Retinal pigment epithelial cell (primary cell): ENCODE data around the gene FAM107B.

ENCODE experiments used
- DNase-seq: peaks from one replicate; pipeline ENCODE4 v3.0.0-alpha.2; 2010; ENCODE audit warnings: low read depth
- H3K4me3 ChIP-seq: 2 replicates; pipeline ENCODE4 v1.5.1; 2011; ENCODE audit warnings: mild to moderate bottlenecking, low read length, control low read depth, moderate library complexity
- CTCF ChIP-seq: conservative IDR thresholded peaks from 2 replicates; pipeline ENCODE4 v1.5.1; 2011; ENCODE audit warnings: low read depth, low read length, control low read depth, inconsistent platforms

FAM107B gene

GRCh38 chr10:14474656-14475055 is 300.0 kb downstream of the FAM107B start:
- H3K4me3 ChIP-seq = no peak overlapping the region
- no peak for TF ChIP-seq CTCF
- DNase-seq = no peak

GRCh38 chr10:14470920-14471319 is 303.8 kb downstream of the FAM107B start:
- DNase-seq = no peak
- TF ChIP-seq CTCF = no peak
- no peak overlapping the region for H3K4me3 ChIP-seq

GRCh38 chr10:14468726-14469125 is 306.0 kb downstream of the FAM107B start:
- H3K4me3 ChIP-seq = no peak overlapping the region
- DNase-seq = no peak
- no peak for TF ChIP-seq CTCF
